CD4-positive, alpha-beta T cell (primary cell): ENCODE results near the gene OR52E4. TPM values are rescaled to one million over a fixed set of nuclear protein-coding genes. Genes with fewer than 3 reads are reported as not detected.

ENCODE experiments used
- ATAC-seq: fragments of 200-7000 bp; cut with Tn5 transposase; one replicate; pipeline ENCODE4 v1.10.0; 2022; ENCODE audit warnings: mild to moderate bottlenecking; ENCODE audit not compliant: poor library complexity
- CTCF ChIA-PET: fragments of 350-600 bp; sonication (Branson Sonifier 250); formaldehyde crosslinking; loops from one replicate; lab custom pipeline; 2021; ENCODE audit warnings: antibody characterized with exemption, inconsistent platforms; lab: Charles Lee
- POLR2A ChIA-PET: fragments of 350-600 bp; sonication (Branson Sonifier 250); formaldehyde crosslinking; loops from one replicate; lab custom pipeline; 2021; ENCODE audit warnings: antibody characterized with exemption, inconsistent platforms; lab: Charles Lee
- DNase-seq, 14 experiments: peaks; one replicate each; pipeline ENCODE4 v3.0.0-alpha.2; 2013 to 2020; ENCODE audit warnings: mixed read lengths in 2 of 14
- H3K27ac ChIP-seq, 2 donors: one replicate each; pipeline versions ENCODE4 v1.5.1 to v1.7.0; 2013; ENCODE audit warnings: low read length in 2 of 2, low read depth in 1 of 2, mild to moderate bottlenecking in 1 of 2
- H3K27me3 ChIP-seq, 2 experiments: 1 replicate in 1 of 2; 2 replicates in 1 of 2; pipeline versions ENCODE4 v1.6.1 to v1.7.0; 2013; ENCODE audit warnings: low read length in 2 of 2, control low read depth in 1 of 2, mild to moderate bottlenecking in 1 of 2, moderate library complexity in 1 of 2; ENCODE audit not compliant: insufficient read depth in 2 of 2, control insufficient read depth in 1 of 2
- H3K36me3 ChIP-seq: one replicate; pipeline ENCODE4 v1.6.1; 2013; ENCODE audit warnings: low read length, control low read depth; ENCODE audit not compliant: insufficient read depth
- H3K4me1 ChIP-seq: one replicate; pipeline ENCODE4 v1.6.1; 2013; ENCODE audit warnings: low read length, control low read depth; ENCODE audit not compliant: insufficient read depth
- H3K4me3 ChIP-seq: one replicate; pipeline ENCODE4 v1.5.1; 2013; ENCODE audit warnings: mild to moderate bottlenecking, low read length, moderate library complexity
- H3K9me3 ChIP-seq, 2 experiments: 1 replicate in 1 of 2; 2 replicates in 1 of 2; pipeline versions ENCODE4 v1.6.1 to v1.7.0; 2013; ENCODE audit warnings: low read length in 2 of 2, mild to moderate bottlenecking in 2 of 2, control low read depth in 1 of 2, moderate library complexity in 1 of 2; ENCODE audit not compliant: control insufficient read depth in 1 of 2, insufficient read depth in 1 of 2
- H3K27ac Mint-ChIP-seq: one replicate; pipeline ENCODE4 v1.8.0; 2020; ENCODE audit warnings: mixed read lengths
- H3K27me3 Mint-ChIP-seq: one replicate; pipeline ENCODE4 v1.8.0; 2021; ENCODE audit warnings: mixed read lengths
- H3K36me3 Mint-ChIP-seq: one replicate; pipeline ENCODE4 v1.8.0; 2021; ENCODE audit warnings: low read depth, mixed read lengths
- H3K4me1 Mint-ChIP-seq: one replicate; pipeline ENCODE4 v1.8.0; 2021; ENCODE audit warnings: low read depth, mixed read lengths
- H3K4me3 Mint-ChIP-seq: one replicate; pipeline ENCODE4 v1.8.0; 2020; ENCODE audit warnings: mild to moderate bottlenecking, mixed read lengths
- H3K9me3 Mint-ChIP-seq: one replicate; pipeline ENCODE4 v1.8.0; 2020; ENCODE audit warnings: mixed read lengths
- intact Hi-C, 2 experiments: fragments of 100-400 bp; cut with DNase I in 1 of 2; cut with micrococcal nuclease in 1 of 2; formaldehyde crosslinking; loops; one replicate each; pipeline versions ENCODE4 v1.15.1 to v1.9.0; 2023 to 2025; cut with DNase I, micrococcal nuclease
- total RNA-seq, 174 experiments: library from RNA in 2 of 174; stranded (reverse) in 2 of 174; gene quantifications; one replicate each; pipeline ENCODE4 v1.2.3 and lab custom pipeline; 2021 to 2026
- TF ChIP-seq, protein P1 (sequence below): fragments of 200-600 bp; IDR thresholded peaks from one replicate; pipeline ENCODE4 v1.8.0; 2022; ENCODE audit warnings: antibody characterized with exemption, mild to moderate bottlenecking

OR52E4 gene
- total RNA-seq, 2 experiments from 2014 or later: not detected

DNA sequence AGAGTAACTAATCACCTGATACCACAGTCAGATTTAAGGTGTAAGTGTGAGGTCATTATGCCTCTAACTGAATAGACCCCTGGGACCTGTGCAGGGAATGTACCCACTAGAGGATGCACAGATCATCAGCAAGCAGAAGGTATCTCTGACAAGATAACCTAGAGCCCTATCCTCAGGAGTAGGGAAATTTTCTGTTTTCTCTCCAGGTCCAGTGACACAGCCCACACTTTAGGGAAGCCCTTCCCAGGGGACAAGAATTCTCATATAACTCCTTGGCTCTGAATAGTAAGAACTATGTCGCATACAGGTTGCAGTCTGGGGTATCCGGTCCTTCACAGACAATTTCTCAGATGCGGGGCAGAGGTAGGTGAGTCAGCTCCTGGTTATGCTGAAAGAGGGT lies 12.5 kb downstream of the OR52E4 start, which contains the start of gene OR52E5:
Gene OR52E5, plus strand, starts transcription at position 301 of the 400 bp plus-strand sequence. CDS start 7,569 bp downstream, outside the sequence.
- H3K36me3 Mint-ChIP-seq: no peaks in the 10 kb centered on the region

DNA sequence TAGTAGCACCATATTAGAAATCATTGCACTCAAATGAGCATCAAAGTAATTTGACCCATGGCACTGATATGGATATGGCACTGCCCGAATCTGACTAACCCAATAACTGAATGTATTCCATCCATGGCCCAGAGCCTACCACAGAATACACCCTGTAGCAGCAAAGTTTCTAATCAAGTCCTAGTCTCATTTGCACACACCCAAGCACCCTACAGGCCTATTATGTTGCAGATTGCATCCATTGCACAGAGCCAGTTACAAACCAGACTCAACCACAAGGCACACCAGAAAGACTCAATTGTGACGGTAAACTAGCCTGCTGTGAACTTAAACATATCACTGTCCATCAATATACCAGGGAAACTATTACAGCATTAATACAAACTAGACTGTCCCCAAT lies 19.1 kb downstream of the OR52E4 start:
- CTCF ChIA-PET: no interaction called here
- Histone ChIP-seq H3K36me3 (no peaks in the 10 kb centered on the region), H3K9me3 (no peaks in the 10 kb centered on the region), H3K27me3 (no peaks in the 10 kb centered on the region), H3K4me3 (no peak overlapping the region), H3K4me1 (no peaks in the 10 kb centered on the region), H3K27ac (no peak overlapping the region)
- H3K4me1 Mint-ChIP-seq: no peaks in the 10 kb centered on the region
- DNase-seq (no peak), ATAC-seq (no peak)
- intact Hi-C loops: no loop called here
- no peak overlapping the region for H3K27ac Mint-ChIP-seq
- POLR2A ChIA-PET: no interaction called here
- TF ChIP-seq, protein P1, sequence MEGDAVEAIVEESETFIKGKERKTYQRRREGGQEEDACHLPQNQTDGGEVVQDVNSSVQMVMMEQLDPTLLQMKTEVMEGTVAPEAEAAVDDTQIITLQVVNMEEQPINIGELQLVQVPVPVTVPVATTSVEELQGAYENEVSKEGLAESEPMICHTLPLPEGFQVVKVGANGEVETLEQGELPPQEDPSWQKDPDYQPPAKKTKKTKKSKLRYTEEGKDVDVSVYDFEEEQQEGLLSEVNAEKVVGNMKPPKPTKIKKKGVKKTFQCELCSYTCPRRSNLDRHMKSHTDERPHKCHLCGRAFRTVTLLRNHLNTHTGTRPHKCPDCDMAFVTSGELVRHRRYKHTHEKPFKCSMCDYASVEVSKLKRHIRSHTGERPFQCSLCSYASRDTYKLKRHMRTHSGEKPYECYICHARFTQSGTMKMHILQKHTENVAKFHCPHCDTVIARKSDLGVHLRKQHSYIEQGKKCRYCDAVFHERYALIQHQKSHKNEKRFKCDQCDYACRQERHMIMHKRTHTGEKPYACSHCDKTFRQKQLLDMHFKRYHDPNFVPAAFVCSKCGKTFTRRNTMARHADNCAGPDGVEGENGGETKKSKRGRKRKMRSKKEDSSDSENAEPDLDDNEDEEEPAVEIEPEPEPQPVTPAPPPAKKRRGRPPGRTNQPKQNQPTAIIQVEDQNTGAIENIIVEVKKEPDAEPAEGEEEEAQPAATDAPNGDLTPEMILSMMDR: no peak
- no peaks in the 10 kb centered on the region for H3K36me3 Mint-ChIP-seq
- H3K9me3 Mint-ChIP-seq: no peaks in the 10 kb centered on the region
- peaks cover 8% of the 10 kb centered on the region for H3K27me3 Mint-ChIP-seq
- no peak overlapping the region for H3K4me3 Mint-ChIP-seq

More for the DNA sequence above, 12.5 kb downstream of the OR52E4 start, which contains the start of gene OR52E5:
- Mint-ChIP-seq H3K4me1 (no peaks in the 10 kb centered on the region), H3K27me3 (peaks cover 16% of the 10 kb centered on the region), H3K27ac (no peak within 1 kb of the TSS), H3K9me3 (no peaks in the 10 kb centered on the region), H3K4me3 (no peak within 1 kb of the TSS)
- CTCF ChIA-PET: no interaction called here
- TF ChIP-seq, protein P1: no peak
- H3K9me3 ChIP-seq: no peaks in the 10 kb centered on the region
- intact Hi-C loops: loop anchor here in 1 of 2 experiments (5.0 kb wide), 3 partner anchors 291 to 771 kb away; no protein-coding TSS in a partner anchor
- DNase-seq (no peak), ATAC-seq (no peak)
- POLR2A ChIA-PET: no interaction called here
- no peaks in the 10 kb centered on the region for H3K36me3 ChIP-seq
- H3K27ac ChIP-seq: no peak within 1 kb of the TSS
- no peaks in the 10 kb centered on the region for H3K4me1 ChIP-seq
- no peaks in the 10 kb centered on the region for H3K27me3 ChIP-seq
- no peak within 1 kb of the TSS for H3K4me3 ChIP-seq

DNA sequence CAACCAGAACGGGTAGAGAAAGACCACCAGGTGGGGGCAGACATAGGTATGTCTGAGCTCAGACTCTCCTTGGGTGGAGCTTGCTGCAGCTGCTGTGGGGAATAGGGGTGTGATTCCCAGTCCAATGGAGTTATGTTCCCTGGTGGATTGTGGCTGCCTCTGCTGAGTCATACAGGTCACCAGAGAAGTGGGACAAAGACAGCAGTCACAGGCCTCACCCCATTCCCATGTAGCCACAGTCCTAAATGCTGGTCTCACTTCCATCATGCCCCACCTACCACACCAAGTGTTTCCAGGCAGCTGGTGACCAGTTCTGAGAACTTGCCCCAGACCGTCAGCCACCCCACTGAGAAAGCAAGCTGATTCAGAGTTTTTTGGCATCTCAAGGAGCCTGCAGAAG lies 30.1 kb downstream of the OR52E4 start:
- no peak for DNase-seq
- no peak overlapping the region for H3K4me3 ChIP-seq
- no peaks in the 10 kb centered on the region for H3K4me1 ChIP-seq
- peaks cover 0 to 4% of the 10 kb centered on the region in 2 experiments for H3K27me3 ChIP-seq
- Mint-ChIP-seq H3K9me3 (no peaks in the 10 kb centered on the region), H3K36me3 (no peaks in the 10 kb centered on the region), H3K4me3 (no peak overlapping the region), H3K27me3 (peaks cover 43% of the 10 kb centered on the region), H3K27ac (no peak overlapping the region), H3K4me1 (no peaks in the 10 kb centered on the region)
- POLR2A ChIA-PET: no interaction called here
- CTCF ChIA-PET: no interaction called here
- ATAC-seq: no peak
- H3K9me3 ChIP-seq: peaks cover 0 to 7% of the 10 kb centered on the region in 2 experiments
- TF ChIP-seq, protein P1: no peak
- no peak overlapping the region for H3K27ac ChIP-seq
- intact Hi-C loops: no loop called here
- H3K36me3 ChIP-seq: no peaks in the 10 kb centered on the region
